ENCODE measurements around the gene LRBA. TPM values are rescaled to one million over a fixed set of nuclear protein-coding genes. Genes with fewer than 3 reads are reported as not detected.

LRBA gene
- total RNA-seq, 1 experiment from 2014 or later, result 69.1 TPM

DNA sequence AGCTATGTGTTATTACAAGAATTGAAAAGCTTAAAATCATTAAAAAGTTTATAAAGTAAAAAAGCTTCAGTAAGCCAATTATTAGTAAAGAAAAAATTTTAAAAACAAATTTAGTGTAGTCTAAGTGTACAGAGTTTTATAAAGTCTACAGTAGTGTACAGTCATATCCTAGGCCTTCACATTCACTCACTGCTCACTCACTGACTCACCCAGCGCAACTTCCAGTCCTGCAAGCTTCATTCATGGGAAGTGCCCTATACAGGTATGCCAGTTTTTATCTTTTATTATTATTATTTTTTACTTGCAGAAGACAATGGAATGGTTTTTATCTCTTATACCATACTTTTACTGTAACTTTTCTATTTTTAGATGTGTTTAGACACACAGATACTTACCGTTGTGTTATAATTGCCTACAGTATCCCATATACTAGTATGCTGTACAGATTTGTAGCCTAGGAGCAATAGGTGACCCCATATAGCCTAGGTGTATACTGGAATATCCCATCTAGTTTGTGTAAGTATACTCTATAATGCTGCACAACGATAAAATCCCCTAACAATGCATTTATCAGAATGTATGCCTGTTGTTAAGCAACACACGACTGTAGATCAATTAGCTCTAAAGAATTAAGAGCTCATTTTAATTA, 706.1 kb downstream of the LRBA start (continued):
- TF ChIP-seq, protein P1, sequence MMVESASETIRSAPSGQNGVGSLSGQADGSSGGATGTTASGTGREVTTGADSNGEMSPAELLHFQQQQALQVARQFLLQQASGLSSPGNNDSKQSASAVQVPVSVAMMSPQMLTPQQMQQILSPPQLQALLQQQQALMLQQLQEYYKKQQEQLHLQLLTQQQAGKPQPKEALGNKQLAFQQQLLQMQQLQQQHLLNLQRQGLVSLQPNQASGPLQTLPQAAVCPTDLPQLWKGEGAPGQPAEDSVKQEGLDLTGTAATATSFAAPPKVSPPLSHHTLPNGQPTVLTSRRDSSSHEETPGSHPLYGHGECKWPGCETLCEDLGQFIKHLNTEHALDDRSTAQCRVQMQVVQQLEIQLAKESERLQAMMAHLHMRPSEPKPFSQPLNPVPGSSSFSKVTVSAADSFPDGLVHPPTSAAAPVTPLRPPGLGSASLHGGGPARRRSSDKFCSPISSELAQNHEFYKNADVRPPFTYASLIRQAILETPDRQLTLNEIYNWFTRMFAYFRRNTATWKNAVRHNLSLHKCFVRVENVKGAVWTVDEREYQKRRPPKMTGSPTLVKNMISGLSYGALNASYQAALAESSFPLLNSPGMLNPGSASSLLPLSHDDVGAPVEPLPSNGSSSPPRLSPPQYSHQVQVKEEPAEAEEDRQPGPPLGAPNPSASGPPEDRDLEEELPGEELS (CRISPR knock-in tag; IDR thresholded peaks at IDR 0.05), result no peak
- TF ChIP-seq, protein P2, sequence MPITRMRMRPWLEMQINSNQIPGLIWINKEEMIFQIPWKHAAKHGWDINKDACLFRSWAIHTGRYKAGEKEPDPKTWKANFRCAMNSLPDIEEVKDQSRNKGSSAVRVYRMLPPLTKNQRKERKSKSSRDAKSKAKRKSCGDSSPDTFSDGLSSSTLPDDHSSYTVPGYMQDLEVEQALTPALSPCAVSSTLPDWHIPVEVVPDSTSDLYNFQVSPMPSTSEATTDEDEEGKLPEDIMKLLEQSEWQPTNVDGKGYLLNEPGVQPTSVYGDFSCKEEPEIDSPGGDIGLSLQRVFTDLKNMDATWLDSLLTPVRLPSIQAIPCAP (CRISPR knock-in tag; IDR thresholded peaks at IDR 0.05), result no peak
- TF ChIP-seq, protein P3, sequence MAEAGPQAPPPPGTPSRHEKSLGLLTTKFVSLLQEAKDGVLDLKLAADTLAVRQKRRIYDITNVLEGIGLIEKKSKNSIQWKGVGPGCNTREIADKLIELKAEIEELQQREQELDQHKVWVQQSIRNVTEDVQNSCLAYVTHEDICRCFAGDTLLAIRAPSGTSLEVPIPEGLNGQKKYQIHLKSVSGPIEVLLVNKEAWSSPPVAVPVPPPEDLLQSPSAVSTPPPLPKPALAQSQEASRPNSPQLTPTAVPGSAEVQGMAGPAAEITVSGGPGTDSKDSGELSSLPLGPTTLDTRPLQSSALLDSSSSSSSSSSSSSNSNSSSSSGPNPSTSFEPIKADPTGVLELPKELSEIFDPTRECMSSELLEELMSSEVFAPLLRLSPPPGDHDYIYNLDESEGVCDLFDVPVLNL (CRISPR knock-in tag; IDR thresholded peaks at IDR 0.05; ENCODE audit: borderline replicate concordance, low read depth), result no peak
- TF ChIP-seq ZBTB21 (CRISPR knock-in tag; IDR thresholded peaks at IDR 0.05; ENCODE audit: borderline replicate concordance) (no peak), MYBL2 (CRISPR knock-in tag; IDR thresholded peaks at IDR 0.05) (no peak), ZNF317 (CRISPR knock-in tag; IDR thresholded peaks at IDR 0.05; ENCODE audit: borderline replicate concordance, low read depth) (no peak)

DNA sequence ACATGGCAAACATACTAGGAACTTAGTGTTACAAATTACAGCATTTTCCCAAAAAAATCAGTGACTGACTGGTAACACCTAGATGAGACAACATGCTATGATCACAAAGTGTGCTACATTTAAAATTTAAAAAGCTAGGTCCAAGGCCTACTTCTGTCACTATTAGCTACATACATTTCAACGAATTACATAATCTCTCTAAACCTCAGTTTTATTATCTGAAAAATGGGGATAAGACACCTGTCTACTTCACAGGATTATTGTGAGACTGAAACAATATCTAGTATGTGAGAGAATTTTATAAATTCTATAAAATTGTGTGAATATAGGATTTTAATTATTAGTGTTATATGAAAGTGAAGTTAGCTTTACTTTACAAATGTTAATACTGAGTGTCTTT, 708.4 kb downstream of the LRBA start:
- Mint-ChIP-seq H3K27me3 (ENCODE audit: low read depth) (no peaks in the 10 kb centered on the region), H3K36me3 (no peaks in the 10 kb centered on the region), H3K27ac (no peak overlapping the region), H3K4me3 (no peak overlapping the region), H3K9me3 (no peaks in the 10 kb centered on the region), H3K4me1 (peaks cover 6% of the 10 kb centered on the region)
- TF ChIP-seq NFYB (CRISPR knock-in tag; conservative IDR thresholded peaks at IDR 0.05; ENCODE audit: low read depth) (no peak), NR1H2 (CRISPR knock-in tag; IDR thresholded peaks at IDR 0.05) (no peak), TEAD1 (CRISPR knock-in tag; IDR thresholded peaks at IDR 0.05) (no peak), JUN (CRISPR knock-in tag; IDR thresholded peaks at IDR 0.05) (no peak), TEAD4 (CRISPR knock-in tag; IDR thresholded peaks at IDR 0.05) (no peak)
- TF ChIP-seq, protein P4, sequence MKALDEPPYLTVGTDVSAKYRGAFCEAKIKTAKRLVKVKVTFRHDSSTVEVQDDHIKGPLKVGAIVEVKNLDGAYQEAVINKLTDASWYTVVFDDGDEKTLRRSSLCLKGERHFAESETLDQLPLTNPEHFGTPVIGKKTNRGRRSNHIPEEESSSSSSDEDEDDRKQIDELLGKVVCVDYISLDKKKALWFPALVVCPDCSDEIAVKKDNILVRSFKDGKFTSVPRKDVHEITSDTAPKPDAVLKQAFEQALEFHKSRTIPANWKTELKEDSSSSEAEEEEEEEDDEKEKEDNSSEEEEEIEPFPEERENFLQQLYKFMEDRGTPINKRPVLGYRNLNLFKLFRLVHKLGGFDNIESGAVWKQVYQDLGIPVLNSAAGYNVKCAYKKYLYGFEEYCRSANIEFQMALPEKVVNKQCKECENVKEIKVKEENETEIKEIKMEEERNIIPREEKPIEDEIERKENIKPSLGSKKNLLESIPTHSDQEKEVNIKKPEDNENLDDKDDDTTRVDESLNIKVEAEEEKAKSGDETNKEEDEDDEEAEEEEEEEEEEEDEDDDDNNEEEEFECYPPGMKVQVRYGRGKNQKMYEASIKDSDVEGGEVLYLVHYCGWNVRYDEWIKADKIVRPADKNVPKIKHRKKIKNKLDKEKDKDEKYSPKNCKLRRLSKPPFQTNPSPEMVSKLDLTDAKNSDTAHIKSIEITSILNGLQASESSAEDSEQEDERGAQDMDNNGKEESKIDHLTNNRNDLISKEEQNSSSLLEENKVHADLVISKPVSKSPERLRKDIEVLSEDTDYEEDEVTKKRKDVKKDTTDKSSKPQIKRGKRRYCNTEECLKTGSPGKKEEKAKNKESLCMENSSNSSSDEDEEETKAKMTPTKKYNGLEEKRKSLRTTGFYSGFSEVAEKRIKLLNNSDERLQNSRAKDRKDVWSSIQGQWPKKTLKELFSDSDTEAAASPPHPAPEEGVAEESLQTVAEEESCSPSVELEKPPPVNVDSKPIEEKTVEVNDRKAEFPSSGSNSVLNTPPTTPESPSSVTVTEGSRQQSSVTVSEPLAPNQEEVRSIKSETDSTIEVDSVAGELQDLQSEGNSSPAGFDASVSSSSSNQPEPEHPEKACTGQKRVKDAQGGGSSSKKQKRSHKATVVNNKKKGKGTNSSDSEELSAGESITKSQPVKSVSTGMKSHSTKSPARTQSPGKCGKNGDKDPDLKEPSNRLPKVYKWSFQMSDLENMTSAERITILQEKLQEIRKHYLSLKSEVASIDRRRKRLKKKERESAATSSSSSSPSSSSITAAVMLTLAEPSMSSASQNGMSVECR (CRISPR knock-in tag; IDR thresholded peaks at IDR 0.05; ENCODE audit: borderline replicate concordance), result no peak
- TF ChIP-seq, protein P1 (CRISPR knock-in tag; IDR thresholded peaks at IDR 0.05), result no peak
- TF ChIP-seq, protein P3 (CRISPR knock-in tag; IDR thresholded peaks at IDR 0.05; ENCODE audit: borderline replicate concordance, low read depth), result no peak
- ATAC-seq (no peak), DNase-seq (ENCODE audit: low spot score) (no peak)
- ChIA-PET POLR2A (no interaction called here), CTCF (no interaction called here)
